ENCODE results near the gene TTBK1.
A peak's percentile ranks its signal among the peaks of the same experiment; 100 is the strongest.

- TF ChIP-seq POLR2A (IDR thresholded peaks at IDR 0.05) (no peak), CTCF (IDR thresholded peaks at IDR 0.05) (peak; percentile 58 to 88 (median 80))
Observed at GRCh38 chr6:43263314-43264178, 20.3 kb downstream of the TTBK1 start.
